Stimulated activated naive CD8-positive, alpha-beta T cell treated with anti-CD3 and anti-CD28 coated beads, Interleukin-15, amount 100 ng/mL, for 72 hours (primary cell): ENCODE data around the gene HID1.
A peak's percentile ranks its signal among the peaks of the same experiment; 100 is the strongest.
"Not testable (repeated sequence)": the region's sequence is repeated elsewhere in the genome, so short reads cannot be mapped to it uniquely, and the experiment has no call there.

Experiments
- ATAC-seq: fragments of 150-1000 bp; cut with Tn5 transposase; 2 replicates; pipeline ENCODE4 v1.10.0; 2021; ENCODE audit warnings: mild to moderate bottlenecking, moderate library complexity
- DNase-seq, 2 donors: peaks; one replicate each; pipeline ENCODE4 v3.0.0; 2021 to 2022
- H3K27ac Mint-ChIP-seq, 2 donors: one replicate each; pipeline ENCODE4 v1.8.0; 2022; ENCODE audit warnings: mild to moderate bottlenecking in 2 of 2, mixed read lengths in 2 of 2, moderate library complexity in 2 of 2
- H3K27me3 Mint-ChIP-seq: one replicate; pipeline ENCODE4 v1.8.0; 2022; ENCODE audit warnings: mixed read lengths
- H3K4me1 Mint-ChIP-seq: one replicate; pipeline ENCODE4 v1.8.0; 2022; ENCODE audit warnings: mild to moderate bottlenecking, mixed read lengths
- H3K4me3 Mint-ChIP-seq, 2 donors: one replicate each; pipeline ENCODE4 v1.8.0; 2022; ENCODE audit warnings: mild to moderate bottlenecking in 2 of 2, mixed read lengths in 2 of 2, moderate library complexity in 1 of 2
- H3K9me3 Mint-ChIP-seq, 2 donors: one replicate each; pipeline ENCODE4 v1.8.0; 2022; ENCODE audit warnings: mixed read lengths in 2 of 2

The HID1 gene

GRCh38 chr17:74916851-74917199 lies 55.7 kb downstream of the HID1 start:
- H3K27me3 Mint-ChIP-seq = peaks cover 37% of the 10 kb centered on the region
- no peaks in the 10 kb centered on the region for H3K4me1 Mint-ChIP-seq
- ATAC-seq (no peak), DNase-seq (no peak)
- H3K4me3 Mint-ChIP-seq = no peak overlapping the region
- no peak overlapping the region for H3K27ac Mint-ChIP-seq
- H3K9me3 Mint-ChIP-seq = no peaks in the 10 kb centered on the region

- no peaks in the 10 kb centered on the region for H3K9me3 Mint-ChIP-seq
- DNase-seq = no peak
- H3K27ac Mint-ChIP-seq = peak overlapping the region in 1 of 2 donors; percentile 88
- peaks cover 32% of the 10 kb centered on the region for H3K27me3 Mint-ChIP-seq
- no peaks in the 10 kb centered on the region for H3K4me1 Mint-ChIP-seq
- no peak for ATAC-seq
- no peak overlapping the region for H3K4me3 Mint-ChIP-seq
Measured at GRCh38 chr17:74916136-74916850, 56.3 kb downstream of the HID1 start.

- not testable (repeated sequence) for H3K27me3 Mint-ChIP-seq, H3K9me3 Mint-ChIP-seq, H3K27ac Mint-ChIP-seq, H3K4me3 Mint-ChIP-seq, H3K4me1 Mint-ChIP-seq, ATAC-seq, DNase-seq
Measured at GRCh38 chr17:74911423-74911822, 61.1 kb downstream of the HID1 start.

GRCh38 chr17:74909097-74909496 lies 63.5 kb downstream of the HID1 start:
- H3K4me3 Mint-ChIP-seq, H3K27ac Mint-ChIP-seq, H3K4me1 Mint-ChIP-seq, H3K27me3 Mint-ChIP-seq, ATAC-seq, H3K9me3 Mint-ChIP-seq, DNase-seq: not testable (repeated sequence)

- DNase-seq (no peak), ATAC-seq (no peak)
- Mint-ChIP-seq H3K9me3 (no peaks in the 10 kb centered on the region), H3K4me1 (peaks cover 5% of the 10 kb centered on the region), H3K4me3 (no peak overlapping the region), H3K27ac (no peak overlapping the region), H3K27me3 (peaks cover 18% of the 10 kb centered on the region)
Measured at GRCh38 chr17:74907012-74907411, 65.5 kb downstream of the HID1 start.

- H3K27ac Mint-ChIP-seq, H3K9me3 Mint-ChIP-seq, H3K4me1 Mint-ChIP-seq, DNase-seq, ATAC-seq, H3K4me3 Mint-ChIP-seq: not testable (repeated sequence)
- H3K27me3 Mint-ChIP-seq = peaks cover 19% of the 10 kb centered on the region
Measured at GRCh38 chr17:74906214-74906793, 66.3 kb downstream of the HID1 start.

GRCh38 chr17:74904687-74905409 lies 67.7 kb downstream of the HID1 start:
- no peak overlapping the region for H3K27ac Mint-ChIP-seq
- DNase-seq (no peak), ATAC-seq (peak; percentile 43)
- peaks cover 5% of the 10 kb centered on the region for H3K4me1 Mint-ChIP-seq
- peaks cover 30% of the 10 kb centered on the region for H3K27me3 Mint-ChIP-seq
- no peaks in the 10 kb centered on the region for H3K9me3 Mint-ChIP-seq
- H3K4me3 Mint-ChIP-seq = no peak overlapping the region

- DNase-seq (no peak), ATAC-seq (no peak)
- H3K4me1 Mint-ChIP-seq = peaks cover 5% of the 10 kb centered on the region
- H3K27ac Mint-ChIP-seq = no peak overlapping the region
- no peaks in the 10 kb centered on the region for H3K9me3 Mint-ChIP-seq
- peaks cover 30% of the 10 kb centered on the region for H3K27me3 Mint-ChIP-seq
- no peak overlapping the region for H3K4me3 Mint-ChIP-seq
Measured at GRCh38 chr17:74903671-74904070, 68.9 kb downstream of the HID1 start.

- Mint-ChIP-seq H3K27me3 (peaks cover 30% of the 10 kb centered on the region), H3K9me3 (no peaks in the 10 kb centered on the region), H3K27ac (no peak overlapping the region), H3K4me1 (peaks cover 5% of the 10 kb centered on the region), H3K4me3 (no peak overlapping the region)
- no peak for ATAC-seq
- no peak for DNase-seq
Measured at GRCh38 chr17:74903034-74903433, 69.5 kb downstream of the HID1 start.

- H3K4me3 Mint-ChIP-seq = no peak overlapping the region
- H3K27ac Mint-ChIP-seq = no peak overlapping the region
- ATAC-seq = no peak
- peaks cover 35% of the 10 kb centered on the region for H3K27me3 Mint-ChIP-seq
- no peaks in the 10 kb centered on the region for H3K9me3 Mint-ChIP-seq
- no peak for DNase-seq
- peaks cover 5% of the 10 kb centered on the region for H3K4me1 Mint-ChIP-seq
Measured at GRCh38 chr17:74901353-74902135, 71.0 kb downstream of the HID1 start.
